Erythroblast (primary cell): ENCODE results near the gene OTUD4.

Source experiments
- GATA1 ChIP-seq: IDR thresholded peaks from 2 replicates; pipeline ENCODE4 v1.6.1; 2011; ENCODE audit warnings: low read depth, mild to moderate bottlenecking, control low read depth, low read length, moderate library complexity
- POLR2A ChIP-seq: IDR thresholded peaks from 2 replicates; pipeline ENCODE4 v1.6.1; 2011; ENCODE audit warnings: mild to moderate bottlenecking, low read length

DNA sequence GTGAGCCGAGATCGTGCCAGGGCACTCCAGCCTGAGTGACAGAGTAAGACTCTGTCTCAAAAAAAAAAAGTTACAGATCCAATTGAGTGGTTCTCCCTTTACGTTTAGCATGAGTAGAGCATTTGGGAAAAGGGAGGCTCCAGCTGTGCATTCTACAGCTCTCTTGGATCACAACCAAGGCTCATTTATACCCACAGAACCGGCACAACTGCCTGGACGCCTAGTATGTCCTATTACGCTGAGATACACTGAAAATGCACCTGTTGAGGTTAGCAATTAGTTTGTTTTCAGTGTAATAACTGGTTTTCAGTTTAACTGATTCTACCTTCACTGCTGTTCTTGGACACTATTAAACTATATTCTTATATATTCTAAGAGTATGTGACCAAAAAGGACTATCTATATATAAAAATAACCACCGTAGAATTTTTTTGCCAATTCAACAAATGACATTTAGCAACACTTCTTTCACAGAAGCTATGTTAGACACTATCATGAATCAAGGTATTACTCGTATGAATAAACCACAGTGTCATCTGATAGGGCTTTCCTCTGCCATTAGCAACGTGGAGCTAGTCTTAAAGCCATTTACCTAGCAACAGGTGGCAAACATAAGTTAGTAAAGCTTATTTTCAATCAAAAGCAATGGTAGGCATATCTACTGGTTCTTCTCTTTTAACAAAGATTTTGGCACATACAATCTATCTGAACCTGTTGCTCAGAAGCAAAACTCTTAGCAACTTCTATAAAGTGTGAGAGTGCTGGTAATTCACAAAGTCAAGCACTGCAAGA is 3.6 kb downstream of the OTUD4 start:
- no peak for TF ChIP-seq POLR2A
- TF ChIP-seq GATA1, result no peak
